BLaER1 (cell line): ENCODE measurements around the gene NBPF6.
"Not testable (repeated sequence)": the region's sequence is repeated elsewhere in the genome, so short reads cannot be mapped to it uniquely, and the experiment has no call there.

Experiments
- H3K27ac ChIP-seq: shearing (Covaris generic); formaldehyde crosslinking; 2 replicates; pipeline ENCODE4 v1.8.1; 2022
- H3K27me3 ChIP-seq: shearing (Covaris generic); formaldehyde crosslinking; 2 replicates; pipeline ENCODE4 v1.8.1; 2022
- H3K36me3 ChIP-seq: shearing (Covaris generic); formaldehyde crosslinking; 2 replicates; pipeline ENCODE4 v1.8.1; 2022
- H3K4me1 ChIP-seq: shearing (Covaris generic); formaldehyde crosslinking; 2 replicates; pipeline ENCODE4 v1.8.1; 2022
- H3K4me2 ChIP-seq: shearing (Covaris generic); formaldehyde crosslinking; 2 replicates; pipeline ENCODE4 v1.8.1; 2022
- H3K4me3 ChIP-seq: shearing (Covaris generic); formaldehyde crosslinking; 2 replicates; pipeline ENCODE4 v1.8.1; 2022
- H3K9ac ChIP-seq: shearing (Covaris generic); formaldehyde crosslinking; 2 replicates; pipeline ENCODE4 v1.8.1; 2022
- H3K9me3 ChIP-seq: shearing (Covaris generic); formaldehyde crosslinking; 2 replicates; pipeline ENCODE4 v1.8.1; 2022
- H4K20me1 ChIP-seq: shearing (Covaris generic); formaldehyde crosslinking; 2 replicates; pipeline ENCODE4 v1.8.1; 2022

NBPF6 gene, protein sequence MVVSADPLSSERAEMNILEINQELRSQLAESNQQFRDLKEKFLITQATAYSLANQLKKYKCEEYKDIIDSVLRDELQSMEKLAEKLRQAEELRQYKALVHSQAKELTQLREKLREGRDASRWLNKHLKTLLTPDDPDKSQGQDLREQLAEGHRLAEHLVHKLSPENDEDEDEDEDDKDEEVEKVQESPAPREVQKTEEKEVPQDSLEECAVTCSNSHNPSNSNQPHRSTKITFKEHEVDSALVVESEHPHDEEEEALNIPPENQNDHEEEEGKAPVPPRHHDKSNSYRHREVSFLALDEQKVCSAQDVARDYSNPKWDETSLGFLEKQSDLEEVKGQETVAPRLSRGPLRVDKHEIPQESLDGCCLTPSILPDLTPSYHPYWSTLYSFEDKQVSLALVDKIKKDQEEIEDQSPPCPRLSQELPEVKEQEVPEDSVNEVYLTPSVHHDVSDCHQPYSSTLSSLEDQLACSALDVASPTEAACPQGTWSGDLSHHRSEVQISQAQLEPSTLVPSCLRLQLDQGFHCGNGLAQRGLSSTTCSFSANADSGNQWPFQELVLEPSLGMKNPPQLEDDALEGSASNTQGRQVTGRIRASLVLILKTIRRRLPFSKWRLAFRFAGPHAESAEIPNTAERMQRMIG

DNA sequence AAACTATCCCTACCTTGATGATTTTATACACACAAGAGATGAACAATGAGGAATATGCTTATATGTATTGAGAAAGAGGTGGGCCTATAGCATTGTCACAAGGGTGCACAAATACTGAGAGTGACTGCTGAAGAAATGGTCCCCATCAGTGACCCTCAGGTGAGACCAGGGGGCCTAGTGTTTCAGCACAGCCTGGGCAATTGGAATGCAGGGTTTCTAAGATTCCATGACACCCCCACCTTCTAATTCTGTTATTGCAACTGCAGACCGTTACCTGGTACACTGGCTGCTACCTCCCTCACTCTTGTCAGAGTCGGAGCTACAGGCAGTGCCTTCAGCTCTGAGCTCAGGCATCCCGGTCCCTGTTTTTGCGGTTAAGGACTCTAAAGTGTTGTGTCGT, at the start of gene NBPF6:
Gene NBPF6, plus strand, starts transcription at position 301 of the 400 bp plus-strand sequence. CDS start 259 bp downstream, outside the sequence.
- H3K27ac ChIP-seq, H3K27me3 ChIP-seq, H3K9ac ChIP-seq, H3K4me2 ChIP-seq, H3K4me3 ChIP-seq, H4K20me1 ChIP-seq, H3K9me3 ChIP-seq, H3K4me1 ChIP-seq, H3K36me3 ChIP-seq: not testable (repeated sequence)

DNA sequence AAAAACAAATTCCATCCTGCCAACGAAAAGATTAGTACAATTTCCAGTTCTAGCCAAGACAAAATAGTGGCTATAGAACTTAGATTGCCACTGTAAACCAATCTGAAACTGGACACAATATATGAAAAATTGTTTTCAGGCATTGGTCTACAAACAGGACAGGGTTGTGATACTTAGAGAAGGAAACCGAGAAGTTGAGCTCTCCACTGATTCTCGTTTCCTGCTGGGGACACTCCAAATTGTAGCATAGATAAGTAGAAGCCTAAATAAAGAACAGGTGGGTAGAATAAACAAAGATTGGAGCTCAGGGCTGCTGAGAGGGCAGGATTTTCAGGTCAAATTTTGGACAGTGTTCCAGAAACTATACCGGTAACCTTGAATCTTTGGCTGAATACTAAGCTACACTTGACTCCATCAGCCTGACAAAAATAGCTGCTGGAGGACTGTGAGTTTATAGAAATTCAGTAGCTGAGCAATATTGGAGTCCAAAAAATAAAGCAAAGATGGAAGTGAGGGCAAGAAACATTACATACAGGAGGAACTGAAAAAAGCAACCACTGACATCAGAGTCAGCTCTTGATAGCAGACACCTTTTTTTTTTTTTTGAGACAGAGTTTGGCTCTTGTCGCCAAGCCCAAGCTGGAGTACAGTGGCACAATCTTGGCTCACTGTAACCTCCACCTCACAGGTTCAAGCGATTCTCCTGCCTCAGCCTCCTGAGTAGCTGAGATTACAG, 38.9 kb upstream of the NBPF6 start:
- H3K4me3 ChIP-seq, H3K4me2 ChIP-seq, H3K9me3 ChIP-seq, H3K36me3 ChIP-seq, H3K27me3 ChIP-seq, H3K27ac ChIP-seq, H3K9ac ChIP-seq, H3K4me1 ChIP-seq, H4K20me1 ChIP-seq: not testable (repeated sequence)

DNA sequence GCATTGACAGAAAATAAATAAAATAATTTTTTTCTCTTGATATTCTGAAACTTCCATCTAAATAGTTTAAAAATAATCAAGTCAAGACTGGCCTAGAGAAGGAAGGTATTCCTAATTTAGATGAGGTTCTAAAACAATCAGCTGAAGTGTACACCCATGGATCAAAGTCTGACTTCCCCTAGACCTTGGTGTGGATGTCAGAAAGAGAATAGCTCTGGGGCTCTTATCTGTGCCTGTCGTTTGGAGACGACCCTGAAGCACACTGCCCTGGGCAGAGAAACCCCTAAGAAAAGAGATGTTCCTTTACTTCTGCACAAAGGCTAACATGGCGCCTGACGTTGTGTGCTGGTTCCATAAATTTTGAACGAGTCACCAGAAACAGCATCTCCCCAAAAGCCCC, 30.0 kb upstream of the NBPF6 start:
- H3K4me2 ChIP-seq, H3K27ac ChIP-seq: not testable (repeated sequence)

DNA sequence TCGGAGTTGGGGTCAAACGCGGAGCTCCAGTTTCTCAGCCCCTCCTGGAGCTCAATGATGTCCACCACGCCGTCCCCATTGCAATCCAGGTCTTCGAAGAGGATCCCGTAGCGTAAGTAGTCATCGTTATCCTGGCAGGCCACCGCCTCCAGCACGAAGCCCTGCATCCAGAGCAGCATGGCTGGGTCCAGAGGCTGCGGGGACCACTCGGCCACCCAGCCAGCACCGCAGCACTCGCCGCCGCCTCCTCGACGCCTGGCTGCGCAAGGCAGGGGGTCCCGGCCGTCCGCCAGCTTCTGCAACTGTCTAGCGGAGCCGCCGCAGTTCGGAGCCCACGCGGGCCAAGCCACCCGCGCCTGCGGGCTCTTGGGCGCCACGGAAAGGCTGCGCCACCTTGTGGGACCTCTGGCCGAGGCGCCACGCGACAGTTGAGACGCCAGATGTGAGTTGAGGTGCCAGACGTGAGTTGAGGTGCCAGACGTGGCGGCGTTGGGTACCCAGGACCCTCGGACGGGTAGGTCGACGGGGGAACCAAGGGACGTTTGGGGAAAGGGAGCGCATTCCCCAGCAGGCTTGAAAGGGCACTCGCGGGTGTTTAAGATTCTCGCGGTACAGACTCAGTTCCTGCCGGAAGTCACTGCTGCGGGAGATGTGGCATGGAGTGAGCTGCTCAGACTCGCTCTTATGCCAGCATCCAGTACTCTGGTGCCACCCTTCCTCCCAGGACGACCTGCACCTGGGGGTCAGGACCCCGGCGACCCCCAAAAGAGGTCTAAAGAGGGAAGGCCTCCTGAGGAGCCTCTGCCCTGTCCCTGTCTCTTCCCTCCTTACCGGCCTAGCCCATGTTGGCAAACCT, 28.9 kb upstream of the NBPF6 start:
- H3K4me1 ChIP-seq, H3K9me3 ChIP-seq, H4K20me1 ChIP-seq, H3K36me3 ChIP-seq, H3K9ac ChIP-seq, H3K27ac ChIP-seq, H3K4me3 ChIP-seq, H3K4me2 ChIP-seq, H3K27me3 ChIP-seq: not testable (repeated sequence)

More for the DNA sequence above, 30.0 kb upstream of the NBPF6 start:
- H4K20me1 ChIP-seq, H3K9ac ChIP-seq, H3K36me3 ChIP-seq, H3K9me3 ChIP-seq, H3K4me1 ChIP-seq, H3K4me3 ChIP-seq, H3K27me3 ChIP-seq: not testable (repeated sequence)

DNA sequence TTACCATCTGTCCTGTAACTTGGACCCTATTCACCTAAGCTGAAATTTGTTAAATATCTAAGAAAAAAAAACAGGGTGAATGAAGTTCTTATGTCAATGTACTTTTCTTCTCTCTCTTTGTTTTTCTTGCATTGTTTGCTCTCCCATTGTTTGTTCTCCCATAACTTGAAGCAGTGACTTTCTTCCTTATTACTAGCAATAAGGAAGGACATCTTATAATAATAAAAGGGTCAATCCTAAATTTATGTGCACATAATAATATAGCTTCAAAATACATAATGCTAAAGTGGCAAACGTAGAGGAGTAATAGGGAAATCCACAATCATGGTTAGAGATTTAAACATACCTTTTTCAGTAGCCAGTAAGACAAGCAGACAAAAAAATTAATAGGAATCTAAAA, 23.3 kb upstream of the NBPF6 start:
- not testable (repeated sequence) for H3K9ac ChIP-seq, H4K20me1 ChIP-seq, H3K27me3 ChIP-seq, H3K27ac ChIP-seq, H3K4me2 ChIP-seq, H3K4me3 ChIP-seq, H3K9me3 ChIP-seq, H3K36me3 ChIP-seq, H3K4me1 ChIP-seq

DNA sequence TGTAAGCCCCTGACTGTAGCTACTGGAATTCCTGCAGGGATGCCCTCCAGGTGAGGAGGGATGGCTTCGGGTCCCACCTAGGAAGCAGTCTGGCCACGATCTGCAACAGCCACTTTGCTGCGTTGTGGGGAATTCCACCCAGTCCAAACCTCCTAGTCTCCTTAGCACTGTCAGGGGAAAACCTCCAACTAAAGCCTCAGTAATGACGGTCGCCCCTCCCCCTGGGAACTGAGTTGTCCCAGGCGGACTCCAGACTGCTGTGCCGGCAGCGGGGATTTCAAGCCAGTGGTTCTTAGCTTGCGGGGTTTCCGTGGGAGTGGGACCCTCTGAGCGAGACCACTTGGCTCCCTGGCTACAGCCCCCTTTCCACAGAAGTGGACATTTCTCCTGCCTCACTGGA, 18.1 kb upstream of the NBPF6 start:
- not testable (repeated sequence) for H3K4me1 ChIP-seq, H3K4me3 ChIP-seq, H4K20me1 ChIP-seq, H3K27me3 ChIP-seq, H3K27ac ChIP-seq, H3K4me2 ChIP-seq, H3K9ac ChIP-seq, H3K9me3 ChIP-seq, H3K36me3 ChIP-seq

DNA sequence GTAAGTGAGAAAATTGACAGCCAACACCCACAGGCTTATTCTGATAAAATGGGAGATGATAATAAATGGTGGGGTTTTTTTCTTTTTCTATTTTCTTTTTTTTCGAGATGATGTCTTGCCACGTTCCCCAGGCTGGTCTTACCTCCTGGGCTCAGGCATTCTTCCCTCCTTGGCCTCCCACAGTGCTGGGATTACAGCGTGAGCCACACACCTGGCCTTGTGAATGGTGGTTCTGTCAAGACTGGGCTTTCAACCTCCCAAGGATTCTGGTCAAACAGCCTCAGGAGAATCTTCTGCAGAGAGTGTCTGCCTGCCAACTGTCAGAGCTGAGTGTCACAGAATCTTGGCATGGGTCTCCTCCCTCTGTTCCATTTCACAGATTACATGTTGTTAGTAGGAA, 16.7 kb upstream of the NBPF6 start:
- H3K9me3 ChIP-seq, H3K27ac ChIP-seq: not testable (repeated sequence)

DNA sequence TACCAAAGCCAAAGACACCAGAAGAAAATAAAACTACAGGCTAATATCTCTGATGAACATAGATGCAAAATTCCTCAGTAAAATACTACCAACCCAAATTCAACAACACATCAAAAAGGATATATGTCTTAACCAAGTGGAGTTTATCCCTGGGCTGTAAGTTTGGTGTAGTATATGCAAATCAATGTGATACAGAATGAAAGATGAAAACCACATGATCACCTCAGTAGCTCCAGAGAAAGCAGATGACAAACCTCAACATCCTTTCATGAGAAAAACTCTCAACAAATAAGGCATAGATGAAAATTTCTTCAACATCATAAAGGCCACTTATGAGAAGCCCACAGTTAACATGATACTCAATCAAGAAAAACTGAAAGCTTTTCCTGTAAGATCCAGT, 11.6 kb upstream of the NBPF6 start:
- not testable (repeated sequence) for H3K36me3 ChIP-seq, H3K27me3 ChIP-seq, H3K4me1 ChIP-seq, H4K20me1 ChIP-seq, H3K9ac ChIP-seq, H3K4me2 ChIP-seq, H3K9me3 ChIP-seq, H3K4me3 ChIP-seq, H3K27ac ChIP-seq

More for the DNA sequence above, 16.7 kb upstream of the NBPF6 start:
- not testable (repeated sequence) for H3K27me3 ChIP-seq, H4K20me1 ChIP-seq, H3K4me3 ChIP-seq, H3K36me3 ChIP-seq, H3K4me1 ChIP-seq, H3K9ac ChIP-seq, H3K4me2 ChIP-seq

DNA sequence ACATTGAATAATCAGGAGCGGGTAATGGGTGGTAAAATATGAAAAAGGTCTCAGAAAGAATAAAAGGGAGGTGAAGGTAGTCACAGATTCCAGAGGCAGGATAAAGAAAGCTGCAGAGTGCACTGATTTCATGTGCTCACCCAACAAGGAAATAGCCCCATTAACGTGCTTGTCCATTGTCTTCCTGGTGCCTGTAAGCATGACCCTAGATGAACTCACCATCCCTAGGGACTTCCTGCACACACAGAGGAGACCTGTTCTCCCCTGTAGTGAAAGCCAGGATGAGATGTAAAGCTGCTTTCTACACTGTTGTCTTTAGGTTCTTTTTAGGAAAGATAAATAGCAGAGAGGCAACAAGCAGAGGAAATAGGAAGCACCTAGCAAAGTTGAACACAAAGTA, 4.4 kb downstream of the NBPF6 start:
- not testable (repeated sequence) for H3K36me3 ChIP-seq, H3K4me1 ChIP-seq, H3K27ac ChIP-seq, H3K4me2 ChIP-seq, H3K4me3 ChIP-seq, H4K20me1 ChIP-seq, H3K27me3 ChIP-seq, H3K9ac ChIP-seq, H3K9me3 ChIP-seq

DNA sequence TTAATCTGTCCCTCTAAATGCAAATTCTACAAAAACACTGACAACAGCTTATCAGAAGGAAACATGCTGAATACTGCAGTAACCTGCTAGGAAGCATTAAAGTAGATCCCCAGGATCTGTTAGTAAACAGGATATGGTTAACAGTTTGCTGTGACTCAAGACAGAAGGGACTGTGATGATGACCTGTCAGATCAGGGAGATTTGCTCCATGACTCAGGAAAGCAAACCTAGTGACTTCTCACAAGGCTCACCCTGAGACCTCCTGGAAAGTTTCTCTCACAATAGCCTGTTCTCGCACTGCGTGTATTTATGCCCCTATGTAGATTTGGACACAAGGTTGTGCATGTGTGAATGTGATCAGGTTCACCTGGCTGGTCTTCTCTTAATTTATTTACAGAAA, 8.5 kb downstream of the NBPF6 start:
- H3K9ac ChIP-seq, H3K9me3 ChIP-seq, H3K27me3 ChIP-seq, H3K4me3 ChIP-seq, H3K4me2 ChIP-seq, H3K27ac ChIP-seq, H3K36me3 ChIP-seq, H3K4me1 ChIP-seq, H4K20me1 ChIP-seq: not testable (repeated sequence)

DNA sequence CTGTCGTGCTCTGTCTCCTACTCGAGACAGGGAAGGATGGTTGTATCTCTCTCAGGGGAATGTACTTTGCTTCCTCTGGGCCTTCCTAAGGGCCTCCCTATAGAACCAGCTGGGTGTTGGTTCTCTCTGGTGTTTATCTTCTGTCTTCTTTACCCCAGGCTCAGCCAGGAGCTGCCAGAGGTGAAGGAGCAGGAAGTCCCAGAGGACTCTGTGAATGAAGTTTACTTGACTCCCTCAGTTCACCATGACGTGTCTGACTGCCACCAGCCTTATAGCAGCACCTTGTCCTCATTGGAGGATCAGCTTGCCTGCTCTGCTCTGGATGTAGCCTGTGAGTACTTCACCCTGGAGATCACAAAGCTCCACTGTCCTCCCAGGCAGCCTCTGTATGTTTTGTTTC, 11.6 kb downstream of the NBPF6 start:
- H3K9ac ChIP-seq, H3K9me3 ChIP-seq: not testable (repeated sequence)

DNA sequence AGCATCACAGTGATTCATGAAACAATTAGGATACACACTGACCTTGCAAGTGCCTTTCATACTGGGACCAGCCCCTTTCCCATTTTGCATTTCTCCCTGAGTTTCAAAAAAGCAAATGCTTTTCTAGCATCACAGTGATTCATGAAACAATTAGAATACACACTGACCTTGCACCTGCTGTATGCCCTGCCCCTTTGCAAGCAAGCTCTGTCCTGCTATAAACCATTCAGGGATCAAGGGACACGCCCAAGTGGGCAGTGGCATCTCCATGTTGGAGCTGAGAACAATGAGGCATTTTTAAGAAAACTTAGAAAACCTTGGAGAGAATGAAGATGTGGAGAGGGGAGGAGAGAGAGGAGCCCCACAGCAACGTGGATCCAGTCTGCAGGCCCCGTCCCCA, 13.8 kb downstream of the NBPF6 start:
- not testable (repeated sequence) for H3K4me3 ChIP-seq, H3K4me1 ChIP-seq, H4K20me1 ChIP-seq, H3K9ac ChIP-seq, H3K27me3 ChIP-seq, H3K4me2 ChIP-seq, H3K27ac ChIP-seq, H3K36me3 ChIP-seq, H3K9me3 ChIP-seq

More for the DNA sequence above, 11.6 kb downstream of the NBPF6 start:
- not testable (repeated sequence) for H3K4me3 ChIP-seq, H3K4me2 ChIP-seq, H4K20me1 ChIP-seq, H3K27me3 ChIP-seq, H3K27ac ChIP-seq, H3K36me3 ChIP-seq, H3K4me1 ChIP-seq

DNA sequence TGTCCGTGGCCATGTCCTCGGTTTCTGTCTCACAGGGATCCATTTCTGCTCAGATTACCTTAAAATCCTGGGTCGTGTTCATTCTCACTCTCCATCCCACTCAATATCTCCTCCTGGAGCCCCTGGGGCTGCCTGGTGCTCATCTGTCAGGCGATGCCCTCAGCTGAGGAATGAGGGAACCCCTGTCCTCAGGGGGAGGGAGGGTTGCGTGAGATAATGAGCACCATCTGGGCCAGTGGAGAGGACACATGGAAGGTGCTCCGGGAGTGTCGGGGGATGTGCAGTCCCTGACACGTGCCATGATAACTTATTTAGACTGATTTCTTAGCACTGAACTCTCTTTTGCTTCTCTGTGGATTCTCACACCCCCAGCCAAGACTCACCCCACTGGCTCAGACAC, 16.0 kb downstream of the NBPF6 start:
- not testable (repeated sequence) for H3K9ac ChIP-seq, H3K27ac ChIP-seq, H3K4me2 ChIP-seq, H3K4me3 ChIP-seq, H3K4me1 ChIP-seq, H3K27me3 ChIP-seq, H3K36me3 ChIP-seq, H3K9me3 ChIP-seq, H4K20me1 ChIP-seq

DNA sequence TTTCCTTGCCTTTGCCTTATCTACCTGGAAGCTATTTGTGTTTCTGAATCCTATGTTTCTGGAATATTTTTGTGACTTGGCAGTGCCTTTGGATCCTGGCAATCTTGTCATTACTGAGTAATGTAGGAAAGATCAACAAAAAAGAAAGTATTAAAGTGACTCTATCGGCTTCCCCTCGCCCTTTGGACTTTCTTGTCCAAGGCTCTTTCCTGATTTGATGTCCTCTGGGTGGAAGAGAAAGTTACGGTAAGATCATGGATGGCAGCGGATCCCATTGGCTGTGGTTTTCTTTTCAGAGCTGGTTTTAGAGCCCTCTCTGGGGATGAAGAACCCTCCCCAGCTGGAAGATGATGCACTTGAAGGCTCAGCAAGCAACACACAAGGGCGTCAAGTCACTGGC, 17.0 kb downstream of the NBPF6 start:
- H3K9me3 ChIP-seq, H3K36me3 ChIP-seq, H3K9ac ChIP-seq, H3K27ac ChIP-seq, H3K4me2 ChIP-seq, H3K4me3 ChIP-seq, H3K4me1 ChIP-seq, H3K27me3 ChIP-seq, H4K20me1 ChIP-seq: not testable (repeated sequence)
